ENCODE data around the gene GBGT1.

GBGT1 gene

DNA sequence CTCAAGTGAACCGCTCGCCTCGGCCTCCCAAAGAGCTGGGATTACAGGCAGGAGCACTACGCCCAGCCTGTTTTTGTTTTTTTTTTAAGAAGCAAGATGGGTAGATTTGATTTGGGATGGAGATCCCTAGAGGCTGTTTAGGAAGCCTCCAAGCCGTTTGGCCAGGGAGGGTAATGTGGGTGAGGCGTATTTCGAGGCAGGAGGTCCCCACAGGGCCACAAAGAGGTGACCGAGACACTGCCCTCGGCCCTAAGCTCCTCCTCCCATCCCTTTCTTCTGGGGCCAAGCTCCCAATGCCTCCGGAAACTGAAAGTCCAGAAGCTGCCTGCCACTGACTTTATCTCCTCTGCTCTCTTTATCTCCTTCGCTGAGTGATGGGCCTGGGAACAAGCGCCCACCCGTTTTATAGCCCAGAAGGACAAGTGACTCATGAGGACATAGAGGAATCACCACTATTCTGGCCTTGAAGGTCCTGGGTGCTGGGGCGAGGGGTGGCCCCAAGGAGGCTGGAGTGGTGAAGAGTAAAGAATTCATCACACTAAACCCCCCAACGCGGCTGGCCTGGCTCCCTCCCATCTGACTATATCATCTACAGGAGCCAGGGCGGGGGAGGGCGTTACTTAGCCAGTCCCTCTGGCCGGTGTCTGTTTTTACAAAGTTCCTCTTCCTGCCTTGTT, 40.6 kb downstream of the GBGT1 start:
- no peak for DNase-seq

DNA sequence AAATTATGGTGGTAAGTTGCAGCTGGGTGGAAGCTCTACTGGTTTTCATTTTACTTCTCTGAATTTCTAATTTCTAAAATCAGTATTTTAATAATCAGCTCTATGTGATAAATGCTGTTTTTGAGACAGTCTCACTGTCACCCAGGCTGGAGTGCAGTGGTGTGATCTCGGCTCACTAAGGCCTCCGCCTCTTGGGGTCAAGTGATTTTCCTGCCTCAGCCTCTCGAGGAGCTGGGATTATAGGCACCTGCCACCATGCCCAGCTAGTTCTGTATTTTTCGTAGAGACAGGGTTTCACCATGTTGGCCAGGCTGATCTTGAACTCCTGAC, 41.1 kb downstream of the GBGT1 start:
- DNase-seq: no peak

DNA sequence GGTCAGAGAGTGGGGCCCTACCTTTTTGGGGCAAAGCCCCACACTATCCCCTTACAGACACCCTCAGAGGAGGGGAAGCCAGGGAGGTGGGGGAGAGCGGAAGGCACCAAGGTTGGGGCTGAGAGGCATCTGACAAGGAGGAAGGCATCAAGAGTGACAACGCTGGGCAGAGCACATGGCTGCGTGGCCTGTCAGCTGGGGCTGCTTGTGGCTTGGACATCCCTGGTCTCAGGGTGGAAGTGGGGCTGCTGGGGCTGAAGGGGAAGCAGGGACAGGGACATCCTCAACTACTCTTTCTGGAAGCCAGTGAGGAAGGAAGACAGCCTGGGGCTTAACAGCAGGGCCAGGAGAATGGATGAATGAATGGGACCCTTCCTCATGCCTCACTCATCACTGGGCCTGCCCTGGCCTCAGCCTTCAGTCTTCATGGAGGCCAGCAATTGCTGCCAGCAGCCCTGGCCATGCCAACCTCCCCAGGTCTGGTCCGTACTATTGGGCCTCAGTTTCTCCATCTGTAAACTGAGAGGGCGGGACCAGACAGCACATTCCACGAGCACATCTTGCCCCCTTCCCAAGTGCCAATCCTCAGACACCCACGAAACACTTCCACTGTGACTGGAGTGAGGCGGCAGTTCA, 41.7 kb downstream of the GBGT1 start:
- no peak for DNase-seq

DNA sequence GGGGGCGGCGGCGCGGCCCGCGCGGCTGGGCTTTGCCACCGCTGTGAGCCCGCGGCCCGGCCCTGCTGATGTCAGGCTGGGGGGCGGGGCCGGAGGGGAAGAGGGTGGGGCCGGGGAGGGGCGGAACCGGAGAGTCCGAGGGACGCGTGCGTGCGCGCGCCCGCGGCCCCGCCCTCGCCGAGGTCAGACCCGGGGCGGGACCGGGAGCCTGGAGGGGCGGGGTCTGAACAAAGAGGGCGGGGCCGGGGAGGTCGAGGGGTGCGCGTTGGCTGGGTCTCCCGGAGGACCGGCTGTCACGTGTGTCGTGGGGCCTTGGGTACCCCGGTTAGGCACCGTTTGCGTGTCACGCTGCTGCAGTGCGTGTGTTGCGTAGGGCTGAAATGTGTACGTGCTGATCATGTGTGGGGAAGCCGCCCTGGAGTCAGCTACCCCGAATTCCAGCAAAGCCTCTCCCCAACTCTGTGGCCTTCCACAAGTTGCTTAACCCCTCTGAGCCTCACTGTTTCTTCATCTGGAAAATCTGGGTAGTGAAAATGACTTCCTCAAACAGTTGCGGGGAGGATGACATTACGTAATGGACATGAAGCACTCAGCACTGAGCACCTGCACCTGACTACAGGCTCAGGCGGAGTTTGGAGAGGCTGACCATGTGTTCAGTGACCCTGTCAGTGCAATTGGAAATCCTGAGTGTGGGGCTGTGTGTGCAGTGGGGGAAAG, 42.4 kb downstream of the GBGT1 start, which contains the start of gene RALGDS:
RALGDS (minus strand) TSS at position 43 of the 717 bp plus-strand sequence. CDS start 86 bp downstream, outside the sequence.
- peak; percentile 32 for DNase-seq

DNA sequence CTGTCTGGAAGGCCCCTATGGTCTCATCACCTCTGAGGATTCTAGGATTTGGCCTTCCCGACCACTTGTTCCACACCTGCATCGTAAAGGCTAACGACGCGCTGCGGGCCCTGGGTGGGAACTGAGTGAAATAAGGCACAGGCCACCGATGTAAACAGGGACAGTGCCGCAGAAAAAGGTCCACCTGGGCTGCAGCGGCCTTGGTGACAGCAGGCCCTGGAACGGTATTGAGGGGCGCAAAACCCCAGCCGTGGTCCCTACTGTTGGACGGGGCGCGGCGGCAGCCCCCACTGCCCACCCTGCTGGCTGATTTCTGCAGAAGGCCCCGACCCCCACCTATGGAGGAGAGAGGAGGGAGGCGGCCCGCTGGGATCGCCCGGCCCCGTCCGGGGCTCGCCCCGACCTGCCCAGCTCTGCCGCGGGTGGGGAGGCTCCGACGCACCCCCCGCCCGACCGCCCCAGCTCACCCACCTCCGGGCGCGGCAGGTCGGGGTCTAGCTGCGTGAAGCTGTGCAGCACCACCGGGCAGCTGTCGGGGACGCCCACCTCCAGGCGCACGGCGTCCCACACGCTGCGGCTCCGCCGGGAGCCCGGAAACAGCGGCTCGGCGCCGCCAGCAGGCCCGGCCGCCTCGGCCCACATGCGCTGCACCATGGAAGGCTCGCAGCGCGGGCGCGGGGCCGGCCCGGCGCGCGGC, 43.1 kb downstream of the GBGT1 start:
- no peak for DNase-seq

DNA sequence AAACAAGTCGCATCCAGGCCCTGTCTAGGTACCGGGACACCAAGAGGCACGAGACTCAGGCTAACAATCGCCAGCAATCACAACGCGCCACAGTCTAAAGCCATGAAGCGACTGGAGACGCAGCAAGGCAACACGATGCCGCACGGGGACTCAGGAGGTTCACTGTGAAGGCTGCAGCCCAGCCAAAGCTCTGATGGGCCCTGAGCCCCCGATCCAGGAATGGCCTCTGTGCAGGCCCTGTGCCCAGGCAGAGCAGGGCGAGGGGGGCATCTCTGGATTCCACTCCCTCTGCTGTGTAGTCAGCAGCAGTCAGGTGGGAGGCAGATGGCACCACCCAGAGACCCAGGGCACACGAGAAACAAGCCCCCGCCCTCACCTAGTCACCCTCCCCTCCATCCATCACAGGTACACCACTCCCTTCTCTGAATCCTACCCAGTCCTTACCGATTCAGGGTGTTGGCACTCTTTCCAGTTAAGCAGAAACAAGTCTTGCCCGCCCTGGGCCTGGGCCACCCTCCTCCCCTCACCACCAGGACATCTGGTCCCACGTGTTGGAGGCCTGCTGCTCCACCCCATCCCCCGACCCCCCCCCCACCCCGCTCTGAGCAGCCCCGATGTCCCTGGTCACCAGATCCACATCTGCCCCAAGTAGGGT, 43.7 kb downstream of the GBGT1 start:
- DNase-seq: no peak

DNA sequence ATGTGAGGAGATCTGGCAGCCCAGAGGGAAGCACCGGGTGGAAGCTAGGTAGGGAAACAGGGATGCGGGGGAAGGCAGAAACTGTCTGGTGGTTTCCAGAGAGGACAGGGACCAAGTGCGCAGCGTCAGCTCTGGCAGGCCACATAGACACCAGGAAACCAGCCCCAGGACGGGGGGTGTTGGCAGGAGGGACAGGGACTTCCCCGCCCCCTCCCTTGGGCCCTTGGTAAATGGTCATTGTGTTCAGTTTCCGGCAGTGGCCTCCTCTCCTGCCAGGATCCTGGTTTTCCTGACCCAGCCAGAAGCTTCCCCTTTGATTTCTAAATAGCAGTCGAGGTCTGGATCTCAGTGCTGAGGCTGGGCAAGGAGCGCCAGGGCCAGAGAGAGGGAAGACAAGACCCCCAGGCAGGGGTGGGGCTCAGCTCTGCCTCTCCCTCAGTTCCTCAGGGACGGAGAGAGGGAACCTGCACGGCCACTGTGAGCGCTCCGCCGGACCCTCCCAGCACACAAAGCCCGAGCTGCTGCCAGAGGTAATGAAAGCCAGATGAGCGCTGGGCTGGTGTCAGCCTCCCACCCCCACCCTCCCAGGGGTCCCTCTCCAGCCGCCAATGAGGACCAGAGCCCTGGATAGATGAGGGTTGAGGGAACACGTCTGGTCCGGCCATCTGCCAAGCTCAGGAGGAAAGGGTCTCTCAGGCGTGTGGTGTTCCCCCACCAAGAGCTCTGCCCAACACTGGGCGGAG, 44.4 kb downstream of the GBGT1 start:
- DNase-seq: no peak

DNA sequence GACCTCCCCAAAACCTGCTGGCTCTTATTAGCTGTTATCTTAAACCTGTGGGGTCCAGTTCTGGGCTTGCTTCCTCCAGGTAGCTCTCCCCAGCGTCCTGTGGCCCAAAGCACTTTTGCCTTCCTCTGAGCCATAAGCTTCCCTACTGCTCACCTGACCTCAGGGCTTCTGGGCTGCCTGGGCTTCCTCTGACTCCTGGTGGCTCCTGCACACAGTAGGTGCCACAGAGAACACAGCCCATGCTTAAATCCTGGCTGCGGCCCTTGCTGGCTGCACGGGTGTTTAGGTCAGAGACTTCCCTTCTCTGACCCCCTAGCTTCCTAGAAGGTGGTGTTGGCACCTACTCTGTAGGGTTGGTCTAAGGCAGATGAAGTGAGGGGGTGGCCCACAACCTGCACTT, 45.1 kb downstream of the GBGT1 start:
- no peak for DNase-seq

DNA sequence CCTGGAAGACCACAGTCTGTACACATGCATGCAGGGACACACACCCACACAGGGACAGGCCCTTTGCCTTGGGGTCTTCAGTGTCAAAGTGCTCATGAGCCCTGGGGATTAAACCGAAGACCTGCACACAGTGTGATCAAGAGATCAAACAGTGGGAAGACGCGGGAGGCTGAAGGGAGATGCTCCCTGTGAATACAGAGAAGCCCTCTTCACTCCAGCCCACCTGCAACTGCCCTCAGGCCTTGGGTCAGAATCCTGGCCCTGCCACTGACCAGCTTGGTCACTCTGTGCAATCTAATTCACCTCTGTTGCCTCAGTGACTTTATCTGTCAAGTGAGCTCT, 45.6 kb downstream of the GBGT1 start:
- DNase-seq: no peak

DNA sequence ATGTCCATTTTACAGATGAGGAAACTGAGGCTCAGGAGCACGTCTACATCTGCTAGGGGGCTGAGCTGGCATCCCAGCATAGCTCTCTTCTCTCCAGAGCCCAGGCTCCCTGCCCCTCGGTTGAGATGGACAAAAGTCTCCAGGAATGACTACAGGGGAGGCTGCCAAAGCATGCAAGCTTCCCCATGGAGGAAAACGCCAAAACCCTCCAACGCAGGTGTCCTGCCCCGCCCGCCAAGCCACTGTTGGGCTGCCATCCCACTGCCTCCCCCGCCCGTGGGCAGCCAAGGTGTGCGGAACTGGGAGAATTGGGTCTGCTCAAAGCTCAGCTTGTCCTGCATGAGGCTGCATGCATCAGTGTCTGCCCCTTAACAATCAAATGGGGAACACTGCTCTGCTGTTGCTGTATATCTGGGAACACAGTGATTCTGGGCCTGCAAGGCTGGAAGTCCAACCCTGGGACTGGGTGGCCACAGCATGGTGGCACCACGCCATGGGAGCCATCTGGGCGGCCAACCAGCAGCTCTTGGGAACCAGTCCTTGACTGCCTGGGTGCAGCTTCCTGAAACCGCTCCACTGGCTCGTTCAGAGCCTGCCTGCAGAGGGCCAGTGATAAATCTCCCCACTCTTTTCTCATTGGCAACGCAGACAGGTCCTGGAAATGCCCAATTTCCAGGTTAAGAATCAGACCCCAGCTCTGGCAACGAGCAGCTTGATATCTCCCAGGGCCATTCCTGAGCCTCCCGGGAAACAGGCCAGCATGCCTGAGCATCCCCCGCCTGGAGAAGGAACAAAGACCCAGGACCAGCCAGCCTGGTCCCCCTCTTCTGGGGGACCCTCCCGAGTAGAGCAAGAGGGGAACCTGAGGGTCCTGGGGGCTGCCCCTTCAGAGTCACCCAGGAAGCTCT, 46.2 kb downstream of the GBGT1 start:
- DNase-seq: no peak

DNA sequence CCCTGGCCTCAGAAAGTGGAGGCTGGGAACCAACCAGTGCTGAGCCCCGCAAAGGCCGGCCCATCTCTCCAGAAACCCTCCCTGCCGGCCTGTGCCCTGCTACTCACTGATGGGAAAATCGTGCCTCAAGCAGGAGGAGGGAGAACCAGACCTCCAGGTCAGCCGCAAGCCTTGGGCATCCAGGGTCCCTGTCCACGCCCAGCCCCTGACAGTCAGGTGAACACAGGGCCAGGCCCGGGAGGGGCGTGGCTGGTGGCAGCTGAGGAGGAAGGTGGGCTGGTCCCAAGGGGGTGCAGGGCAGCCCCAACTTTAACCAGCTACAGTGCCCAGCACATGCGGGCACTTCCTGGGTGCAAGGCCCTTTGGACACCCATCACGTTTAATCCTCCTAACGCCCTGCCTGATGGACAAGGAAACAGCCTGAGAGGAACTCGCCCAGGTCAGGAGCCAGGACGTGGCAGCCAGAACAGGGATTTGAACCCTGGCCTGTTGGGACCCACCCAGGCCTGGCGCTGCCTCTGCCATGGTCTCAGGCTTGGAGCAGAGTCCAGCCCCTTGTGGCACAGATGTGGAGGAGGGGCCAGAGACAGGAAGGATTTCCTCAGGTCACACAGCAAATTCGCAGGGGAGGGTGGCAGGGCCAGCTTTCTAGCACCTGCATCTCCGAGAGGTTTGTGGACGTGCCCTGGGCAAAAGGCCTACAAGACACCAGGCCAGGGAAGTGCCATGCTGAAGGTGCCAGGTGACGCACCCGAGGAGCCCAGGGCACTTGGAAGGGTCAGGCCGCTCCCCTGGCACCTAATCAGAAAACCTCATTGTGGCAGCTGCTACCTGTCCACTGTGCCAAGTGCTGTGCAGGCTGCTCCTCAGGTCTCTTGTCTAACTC, 47.1 kb downstream of the GBGT1 start:
- DNase-seq: no peak

DNA sequence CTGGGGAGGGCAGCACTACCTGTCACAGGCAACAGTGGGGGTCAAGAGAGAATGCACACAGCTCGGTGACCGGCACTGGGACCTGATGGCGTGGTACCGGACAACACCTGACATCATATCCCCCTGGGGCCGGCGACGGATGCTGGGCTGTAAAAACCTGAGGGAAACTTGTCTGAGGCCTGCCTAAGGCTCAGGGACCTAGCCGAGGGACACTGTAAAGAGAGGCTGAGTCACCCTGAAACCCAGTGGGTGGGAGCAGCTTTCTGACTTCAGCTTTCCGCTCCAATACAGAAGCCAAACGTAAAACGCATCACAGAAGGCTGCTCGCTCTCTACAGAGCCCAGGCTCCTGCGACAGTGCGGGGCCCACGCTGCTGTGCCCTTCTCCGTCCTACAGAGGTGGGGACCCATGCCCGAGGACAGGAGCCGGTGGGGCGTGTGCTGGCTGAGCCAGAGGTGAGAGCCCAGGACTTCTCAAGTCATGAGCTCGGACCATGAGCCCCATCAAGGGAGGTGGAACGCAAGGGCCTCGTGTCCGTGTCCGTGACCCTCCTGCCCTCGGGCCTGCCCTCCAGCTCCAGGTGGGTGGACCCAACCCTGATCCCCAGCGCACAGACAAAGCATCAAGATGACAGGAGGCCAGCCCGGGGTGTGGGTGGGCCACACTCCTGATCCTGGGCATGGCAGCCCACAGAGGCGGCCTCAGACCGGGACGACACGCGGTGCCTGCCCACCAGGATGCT, 47.9 kb downstream of the GBGT1 start:
- DNase-seq: no peak

DNA sequence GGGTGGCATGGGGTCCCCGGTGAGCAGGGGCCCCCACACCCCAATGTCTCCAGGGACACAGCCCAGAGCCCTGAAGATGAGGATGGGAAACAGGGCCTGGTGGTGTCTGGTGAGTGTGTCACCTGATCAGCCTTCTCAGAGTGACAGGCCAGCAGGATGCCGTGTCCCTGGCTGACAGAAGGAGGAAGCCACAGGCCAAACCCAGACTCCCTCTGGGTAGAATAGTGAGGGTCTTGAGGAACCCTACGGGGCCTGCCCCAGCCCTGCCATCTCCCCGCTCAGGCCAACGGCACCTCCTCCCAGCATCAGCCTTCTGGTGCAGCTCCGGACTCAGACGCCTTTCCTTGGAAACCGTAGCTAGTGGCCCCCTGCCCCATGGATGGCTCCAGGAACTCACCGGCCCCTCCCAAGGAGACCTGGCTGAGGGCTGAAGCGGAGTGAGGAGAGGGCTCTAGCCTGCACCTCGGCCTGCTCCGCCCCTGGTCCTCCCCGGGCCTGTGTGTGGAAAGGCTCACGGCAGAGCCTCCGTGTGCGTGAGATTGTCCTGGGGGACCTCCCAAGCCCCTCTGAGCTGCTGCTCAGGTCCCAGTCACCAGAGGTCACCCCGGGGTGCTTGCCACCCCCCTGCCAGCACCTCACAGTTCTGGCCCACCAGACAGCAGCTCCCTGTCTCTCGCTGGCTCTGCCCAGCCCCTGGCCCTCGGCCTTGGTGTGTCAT, 48.7 kb downstream of the GBGT1 start:
- no peak for DNase-seq

DNA sequence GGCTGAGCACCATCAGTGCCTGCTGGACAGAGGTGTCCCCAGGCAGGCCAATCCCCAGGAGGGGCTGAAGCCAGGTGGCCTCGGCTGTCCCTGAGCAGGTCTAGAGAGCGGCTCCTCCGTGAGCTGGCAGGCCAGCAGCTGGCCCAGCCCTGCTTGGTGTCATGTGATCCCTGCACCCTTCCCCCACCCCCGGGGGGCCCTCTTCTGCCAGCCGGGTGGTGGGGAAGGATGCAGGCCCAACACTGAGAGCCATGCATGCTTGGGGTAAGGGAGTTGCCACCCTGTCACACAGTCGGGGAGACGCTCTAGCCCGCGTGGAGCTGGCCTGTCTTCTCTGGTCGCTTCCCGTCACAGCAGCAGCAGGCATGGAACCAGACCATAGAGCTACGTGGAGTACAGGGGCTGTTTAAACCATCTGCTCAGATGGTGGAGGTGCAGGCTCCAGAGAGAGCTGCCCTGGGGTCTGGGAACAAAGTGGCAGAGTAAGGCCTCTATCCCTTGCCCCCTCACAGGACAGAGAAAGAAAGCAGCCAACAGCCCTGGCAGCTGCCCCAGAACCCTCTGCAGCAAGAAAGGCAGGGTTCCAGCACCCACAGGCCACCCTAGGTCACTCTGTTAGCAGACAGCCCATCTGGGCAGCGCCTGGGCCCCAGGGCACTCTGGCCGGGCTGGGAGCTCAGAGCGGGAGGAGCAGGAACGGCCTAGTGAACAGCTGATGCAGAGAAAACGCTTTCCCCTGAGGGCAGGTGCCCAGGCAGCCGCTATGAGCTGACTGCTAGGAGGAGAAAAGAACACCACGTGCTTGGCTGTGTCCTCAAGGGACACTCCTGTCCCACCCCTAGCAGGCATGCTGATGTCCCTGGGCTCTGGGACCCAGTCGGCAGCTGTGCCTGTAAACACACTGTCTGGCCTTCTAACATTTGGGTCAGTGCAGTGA, 49.5 kb downstream of the GBGT1 start:
- DNase-seq: no peak

DNA sequence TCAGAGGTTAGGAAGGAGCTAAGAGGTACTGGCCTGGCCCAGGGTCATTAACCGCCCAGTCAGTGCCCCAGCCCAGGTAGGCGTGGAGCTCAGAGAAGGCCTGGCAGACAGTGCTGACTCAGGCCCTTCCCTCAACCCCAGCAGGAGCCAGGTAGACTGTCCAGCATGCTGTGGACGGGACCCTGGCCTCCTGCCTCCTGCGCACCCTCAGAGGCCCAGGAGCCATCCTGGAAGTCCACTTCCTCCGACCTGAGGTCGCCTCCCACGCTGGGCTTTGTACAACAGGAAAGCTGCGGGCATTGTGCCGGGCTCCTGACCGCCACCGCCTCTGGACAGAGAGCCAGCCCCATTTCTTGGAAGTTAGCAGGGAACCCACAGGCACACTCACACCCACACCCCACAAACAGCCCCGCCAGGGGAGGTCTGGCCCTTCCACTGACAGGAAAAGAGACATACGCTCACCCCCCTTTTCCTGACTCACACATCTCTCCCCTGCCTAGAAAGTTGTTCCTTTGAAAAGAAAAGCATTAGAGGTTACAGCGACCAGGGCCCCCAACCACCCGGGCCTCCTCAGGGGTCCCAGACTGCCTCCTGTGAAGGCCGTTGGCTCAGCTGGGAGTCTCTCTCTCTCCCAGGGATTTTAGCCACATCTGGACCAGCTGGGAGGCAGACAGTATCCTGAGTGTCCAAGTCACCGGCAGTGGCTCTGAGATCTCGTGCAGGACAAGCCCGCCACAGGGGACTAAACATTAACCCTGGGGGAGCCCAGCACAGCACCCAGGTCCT, 50.4 kb downstream of the GBGT1 start:
- no peak for DNase-seq

DNA sequence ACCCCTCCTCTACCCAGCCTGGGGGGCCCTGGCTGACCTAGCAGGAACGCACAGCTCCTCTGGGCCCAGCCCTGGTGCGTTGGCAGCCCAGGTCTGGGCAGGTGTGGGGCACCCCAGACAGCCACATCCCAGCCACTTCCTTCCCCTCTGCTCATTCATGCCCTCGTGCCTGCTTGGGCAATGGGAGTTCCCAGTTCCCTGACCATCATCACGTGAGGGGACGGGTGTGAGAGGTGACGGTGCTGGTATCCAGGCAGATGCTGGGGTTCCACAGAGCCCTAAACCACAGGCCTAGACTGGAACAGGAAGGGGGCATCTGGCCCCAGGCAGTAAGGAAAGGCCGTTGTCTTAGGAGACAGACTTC, 51.1 kb downstream of the GBGT1 start:
- no peak for DNase-seq
